ENCODE data around the gene PFKFB1. TPM values are rescaled to one million over a fixed set of nuclear protein-coding genes. Genes with fewer than 3 reads are reported as not detected.

PFKFB1 gene
- 0.16 TPM in 1 of 2 replicates, not detected in the other for total RNA-seq
- polyA plus RNA-seq (2012), result 0.24 TPM

- DNase-seq (ENCODE audit: low read depth), result no peak
Observed at GRCh38 chrX:54994099-54994498, at the start of gene PFKFB1. PFKFB1 (minus strand) TSS chrX:54994188; CDS start chrX:54994007, 181 bp downstream.

- no peak for DNase-seq (ENCODE audit: low read depth)
Observed at GRCh38 chrX:55041514-55041913, 47.5 kb upstream of the PFKFB1 start.

- no peak for DNase-seq (ENCODE audit: low read depth)
Observed at GRCh38 chrX:55039471-55039870, 45.5 kb upstream of the PFKFB1 start.

- DNase-seq (ENCODE audit: low read depth), result no peak
Observed at GRCh38 chrX:55033429-55033828, 39.4 kb upstream of the PFKFB1 start.

GRCh38 chrX:55030271-55031205 lies 36.5 kb upstream of the PFKFB1 start, which contains the start of gene ALAS2:
ALAS2 (minus strand) TSS chrX:55030977; CDS start chrX:55026000, 4,977 bp downstream.
- DNase-seq (ENCODE audit: low read depth), result no peak

- DNase-seq (ENCODE audit: low read depth), result no peak
Observed at GRCh38 chrX:55029291-55029690, 35.3 kb upstream of the PFKFB1 start.

- DNase-seq (ENCODE audit: low read depth), result no peak
Observed at GRCh38 chrX:55028611-55029010, 34.6 kb upstream of the PFKFB1 start.

- no peak for DNase-seq (ENCODE audit: low read depth)
Observed at GRCh38 chrX:55028040-55028439, 34.1 kb upstream of the PFKFB1 start.

GRCh38 chrX:55026840-55027239 lies 32.9 kb upstream of the PFKFB1 start:
- no peak for DNase-seq (ENCODE audit: low read depth)

- no peak for DNase-seq (ENCODE audit: low read depth)
Observed at GRCh38 chrX:55026143-55026542, 32.2 kb upstream of the PFKFB1 start.

- no peak for DNase-seq (ENCODE audit: low read depth)
Observed at GRCh38 chrX:55014897-55015299, 20.9 kb upstream of the PFKFB1 start.

- DNase-seq (ENCODE audit: low read depth), result no peak
Observed at GRCh38 chrX:55011294-55011693, 17.3 kb upstream of the PFKFB1 start.

- DNase-seq (ENCODE audit: low read depth), result peak; percentile 83
Observed at GRCh38 chrX:55008571-55009358, 14.8 kb upstream of the PFKFB1 start.

- peak; percentile 40 for DNase-seq (ENCODE audit: low read depth)
Observed at GRCh38 chrX:55007656-55008055, 13.7 kb upstream of the PFKFB1 start.

- no peak for DNase-seq (ENCODE audit: low read depth)
Observed at GRCh38 chrX:55006827-55007621, 13.0 kb upstream of the PFKFB1 start.

- no peak for DNase-seq (ENCODE audit: low read depth)
Observed at GRCh38 chrX:55005256-55005655, 11.3 kb upstream of the PFKFB1 start.

GRCh38 chrX:55004231-55004630 lies 10.2 kb upstream of the PFKFB1 start:
- no peak for DNase-seq (ENCODE audit: low read depth)

- DNase-seq (ENCODE audit: low read depth), result peak; percentile 91
Observed at GRCh38 chrX:54999717-55000598, 6.0 kb upstream of the PFKFB1 start, which contains the start of gene APEX2. APEX2 (plus strand) TSS chrX:55000363; CDS start chrX:55000423, 60 bp downstream.

GRCh38 chrX:54995621-54996020 lies 1.6 kb upstream of the PFKFB1 start:
- no peak for DNase-seq (ENCODE audit: low read depth)
